GM18867 (cell line): Measurements from ENCODE around the gene DDX60.
"Not testable (repeated sequence)": the region's sequence is repeated elsewhere in the genome, so short reads cannot be mapped to it uniquely, and the experiment has no call there.

Source experiments
- ATAC-seq: cut with Tn5 transposase; IDR thresholded peaks from one replicate; pipeline ENCODE4 v1.9.1; 2021; ENCODE audit warnings: mild to moderate bottlenecking, moderate library complexity; ENCODE audit not compliant: unreplicated experiment

The DDX60 gene

GRCh38 chr4:168318266-168318895 is at the start of gene DDX60:
DDX60 (minus strand) TSS chr4:168318752; CDS start chr4:168311259, 7,493 bp downstream.
- ATAC-seq = peak; percentile 98

GRCh38 chr4:168367065-168367464 is 48.5 kb upstream of the DDX60 start:
- ATAC-seq = no peak

- peak; percentile 11 for ATAC-seq
Measured at GRCh38 chr4:168362025-168362401, 43.5 kb upstream of the DDX60 start.

- ATAC-seq = peak; percentile 83
Measured at GRCh38 chr4:168361365-168362024, 42.9 kb upstream of the DDX60 start.

- no peak for ATAC-seq
Measured at GRCh38 chr4:168360271-168360670, 41.7 kb upstream of the DDX60 start.

GRCh38 chr4:168357941-168358340 is 39.4 kb upstream of the DDX60 start:
- ATAC-seq = no peak

- no peak for ATAC-seq
Measured at GRCh38 chr4:168353746-168354145, 35.2 kb upstream of the DDX60 start.

GRCh38 chr4:168337550-168337940 is 19.0 kb upstream of the DDX60 start:
- no peak for ATAC-seq

- ATAC-seq = no peak
Measured at GRCh38 chr4:168336837-168337549, 18.4 kb upstream of the DDX60 start.

GRCh38 chr4:168335621-168336020 is 17.1 kb upstream of the DDX60 start:
- ATAC-seq = no peak

- peak; percentile 63 for ATAC-seq
Measured at GRCh38 chr4:168334053-168334452, 15.5 kb upstream of the DDX60 start.

GRCh38 chr4:168330575-168330974 is 12.0 kb upstream of the DDX60 start:
- not testable (repeated sequence) for ATAC-seq

GRCh38 chr4:168325591-168325990 is 7.0 kb upstream of the DDX60 start:
- ATAC-seq = no peak

GRCh38 chr4:168321006-168321405 is 2.5 kb upstream of the DDX60 start:
- no peak for ATAC-seq

GRCh38 chr4:168319486-168320019 is 1.0 kb upstream of the DDX60 start:
- ATAC-seq = no peak

GRCh38 chr4:168317621-168318020 is 931 bp downstream of the DDX60 start:
- ATAC-seq = no peak

GRCh38 chr4:168309781-168310180 is 8.8 kb downstream of the DDX60 start:
- no peak for ATAC-seq

- ATAC-seq = no peak
Measured at GRCh38 chr4:168308912-168309311, 9.6 kb downstream of the DDX60 start.

- no peak for ATAC-seq
Measured at GRCh38 chr4:168306476-168306875, 12.1 kb downstream of the DDX60 start.

- no peak for ATAC-seq
Measured at GRCh38 chr4:168304744-168305459, 13.7 kb downstream of the DDX60 start.

- ATAC-seq = not testable (repeated sequence)
Measured at GRCh38 chr4:168303430-168303829, 15.1 kb downstream of the DDX60 start.
